Measurements from ENCODE around the gene TRPV2. TPM values are rescaled to one million over a fixed set of nuclear protein-coding genes. Genes with fewer than 3 reads are reported as not detected.

Gene TRPV2
- total RNA-seq, 1 experiment from 2014 or later = 0.41 TPM

DNA sequence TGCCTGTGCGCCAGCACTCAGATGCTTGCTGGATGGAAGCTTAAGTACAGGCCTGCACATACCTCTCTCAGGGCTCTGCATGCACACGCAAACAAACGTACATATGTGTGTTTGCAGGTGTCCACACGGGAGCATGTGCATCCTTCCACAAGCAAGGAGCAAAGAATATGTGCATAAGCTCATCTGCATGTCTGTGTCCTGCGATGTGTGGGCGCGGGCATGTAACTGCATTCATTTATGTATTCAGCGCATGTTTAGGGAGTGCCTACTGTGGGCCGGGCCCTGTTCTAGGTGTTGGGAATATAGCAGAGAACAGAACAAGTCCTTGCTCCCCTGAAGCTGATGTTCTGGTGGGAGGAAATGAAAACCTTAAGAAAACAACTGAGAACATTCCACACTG lies 13.7 kb downstream of the TRPV2 start:
- no peak overlapping the region for H3K4me3 Mint-ChIP-seq (ENCODE audit: unreplicated experiment)
- Histone ChIP-seq H3K36me3 (ENCODE audit: control insufficient read depth, insufficient read depth, low read length) (no peaks in the 10 kb centered on the region), H3K9me3 (no peaks in the 10 kb centered on the region), H3K4me1 (no peaks in the 10 kb centered on the region), H3K4me3 (ENCODE audit: low read depth, low read length) (no peak overlapping the region), H3K27me3 (replicated peaks; ENCODE audit: control insufficient read depth, insufficient read depth, low read length) (no peaks in the 10 kb centered on the region)
- ChIA-PET CTCF (interaction anchor here (1.0 to 2.2 kb wide), 3 partner anchors 10 to 92 kb away, joined by 3 to 25 read pairs (median 12); no protein-coding TSS in a partner anchor), POLR2A (interaction anchor here (2.1 kb wide), 1 partner anchor 9 kb away, joined by 13 read pairs; no protein-coding TSS in a partner anchor)
- no peaks in the 10 kb centered on the region for H3K9me3 Mint-ChIP-seq (ENCODE audit: unreplicated experiment)
- H3K27ac Mint-ChIP-seq (ENCODE audit: unreplicated experiment) = no peak overlapping the region
- no TSS peak for BruUV-seq (replicated peaks)
- no peaks in the 10 kb centered on the region for H3K27me3 Mint-ChIP-seq (ENCODE audit: insufficient read depth, unreplicated experiment)
- no peaks in the 10 kb centered on the region for H3K36me3 Mint-ChIP-seq (ENCODE audit: insufficient read depth, unreplicated experiment)
- no peaks in the 10 kb centered on the region for H3K4me1 Mint-ChIP-seq (ENCODE audit: low read depth, unreplicated experiment)
- TF ChIP-seq, protein P1, sequence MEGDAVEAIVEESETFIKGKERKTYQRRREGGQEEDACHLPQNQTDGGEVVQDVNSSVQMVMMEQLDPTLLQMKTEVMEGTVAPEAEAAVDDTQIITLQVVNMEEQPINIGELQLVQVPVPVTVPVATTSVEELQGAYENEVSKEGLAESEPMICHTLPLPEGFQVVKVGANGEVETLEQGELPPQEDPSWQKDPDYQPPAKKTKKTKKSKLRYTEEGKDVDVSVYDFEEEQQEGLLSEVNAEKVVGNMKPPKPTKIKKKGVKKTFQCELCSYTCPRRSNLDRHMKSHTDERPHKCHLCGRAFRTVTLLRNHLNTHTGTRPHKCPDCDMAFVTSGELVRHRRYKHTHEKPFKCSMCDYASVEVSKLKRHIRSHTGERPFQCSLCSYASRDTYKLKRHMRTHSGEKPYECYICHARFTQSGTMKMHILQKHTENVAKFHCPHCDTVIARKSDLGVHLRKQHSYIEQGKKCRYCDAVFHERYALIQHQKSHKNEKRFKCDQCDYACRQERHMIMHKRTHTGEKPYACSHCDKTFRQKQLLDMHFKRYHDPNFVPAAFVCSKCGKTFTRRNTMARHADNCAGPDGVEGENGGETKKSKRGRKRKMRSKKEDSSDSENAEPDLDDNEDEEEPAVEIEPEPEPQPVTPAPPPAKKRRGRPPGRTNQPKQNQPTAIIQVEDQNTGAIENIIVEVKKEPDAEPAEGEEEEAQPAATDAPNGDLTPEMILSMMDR (IDR thresholded peaks at IDR 0.05; ENCODE audit: insufficient read depth in 1 of 2, low read depth in 1 of 2, low read length in 1 of 2, severe bottlenecking in 1 of 2, unreplicated experiment in 1 of 2) = no peak
- intact Hi-C loops (cut with micrococcal nuclease; ENCODE audit: unreplicated experiment) = no loop called here
- DNase-seq = no peak

DNA sequence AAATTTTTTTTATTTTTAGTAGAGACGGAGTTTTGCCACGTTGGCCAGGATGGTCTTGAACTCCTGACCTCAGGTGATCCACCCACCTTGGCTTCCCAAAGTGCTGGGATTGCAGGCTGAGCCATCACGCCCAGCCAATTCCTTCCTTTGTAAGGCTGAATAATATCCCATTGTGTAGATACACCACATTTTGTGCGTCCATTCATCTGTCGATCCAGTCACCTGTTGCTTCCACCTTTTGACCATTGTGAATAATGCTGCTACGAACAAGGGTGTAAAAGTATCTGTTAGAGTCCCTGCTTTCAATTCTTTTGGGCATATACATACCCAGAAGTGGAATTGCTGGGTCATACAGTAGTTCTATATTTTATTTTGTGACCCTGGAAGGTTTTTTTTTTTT lies 15.3 kb downstream of the TRPV2 start:
- H3K36me3 ChIP-seq (ENCODE audit: control insufficient read depth, insufficient read depth, low read length) = no peaks in the 10 kb centered on the region
- Mint-ChIP-seq H3K9me3 (ENCODE audit: unreplicated experiment) (no peaks in the 10 kb centered on the region), H3K4me3 (ENCODE audit: unreplicated experiment) (no peak overlapping the region), H3K27me3 (ENCODE audit: insufficient read depth, unreplicated experiment) (no peaks in the 10 kb centered on the region), H3K36me3 (ENCODE audit: insufficient read depth, unreplicated experiment) (no peaks in the 10 kb centered on the region), H3K27ac (ENCODE audit: unreplicated experiment) (no peak overlapping the region), H3K4me1 (ENCODE audit: low read depth, unreplicated experiment) (peaks cover 3% of the 10 kb centered on the region)
- DNase-seq = no peak
- CTCF ChIA-PET = interaction anchor here (0.6 to 0.7 kb wide), 3 partner anchors 9 to 21 kb away, joined by 3 to 5 read pairs (median 3); no protein-coding TSS in a partner anchor
- POLR2A ChIA-PET = interaction anchor here (1.0 kb wide), 1 partner anchor 50 kb away, joined by 5 read pairs; the partner anchor contains the start of gene UBB
- H3K27me3 ChIP-seq (replicated peaks; ENCODE audit: control insufficient read depth, insufficient read depth, low read length) = no peaks in the 10 kb centered on the region
- BruUV-seq (replicated peaks) = no TSS peak
- TF ChIP-seq, protein P1 (IDR thresholded peaks at IDR 0.05; ENCODE audit: insufficient read depth in 1 of 2, low read depth in 1 of 2, low read length in 1 of 2, severe bottlenecking in 1 of 2, unreplicated experiment in 1 of 2) = no peak
- intact Hi-C loops (cut with micrococcal nuclease; ENCODE audit: unreplicated experiment) = no loop called here
- H3K9me3 ChIP-seq = no peaks in the 10 kb centered on the region
- no peaks in the 10 kb centered on the region for H3K4me1 ChIP-seq
- H3K4me3 ChIP-seq (ENCODE audit: low read depth, low read length) = no peak overlapping the region

DNA sequence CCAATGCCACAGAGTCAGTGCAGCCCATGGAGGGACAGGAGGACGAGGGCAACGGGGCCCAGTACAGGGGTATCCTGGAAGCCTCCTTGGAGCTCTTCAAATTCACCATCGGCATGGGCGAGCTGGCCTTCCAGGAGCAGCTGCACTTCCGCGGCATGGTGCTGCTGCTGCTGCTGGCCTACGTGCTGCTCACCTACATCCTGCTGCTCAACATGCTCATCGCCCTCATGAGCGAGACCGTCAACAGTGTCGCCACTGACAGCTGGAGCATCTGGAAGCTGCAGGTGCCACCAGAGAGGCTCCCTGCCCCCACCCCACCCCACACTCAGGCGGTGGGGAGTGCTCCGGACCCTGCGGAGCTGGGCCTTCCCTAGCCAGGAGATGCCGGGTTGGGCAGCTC lies 16.6 kb downstream of the TRPV2 start:
- H3K27ac Mint-ChIP-seq (ENCODE audit: unreplicated experiment) = no peak overlapping the region
- no peaks in the 10 kb centered on the region for H3K9me3 Mint-ChIP-seq (ENCODE audit: unreplicated experiment)
- H3K4me1 ChIP-seq = no peaks in the 10 kb centered on the region
- DNase-seq = no peak
- no peak overlapping the region for H3K4me3 Mint-ChIP-seq (ENCODE audit: unreplicated experiment)
- no peaks in the 10 kb centered on the region for H3K36me3 Mint-ChIP-seq (ENCODE audit: insufficient read depth, unreplicated experiment)
- ChIA-PET POLR2A (interaction anchor here (0.6 kb wide), 1 partner anchor 11 kb away, joined by 5 read pairs; no protein-coding TSS in a partner anchor), CTCF (no interaction called here)
- H3K9me3 ChIP-seq = no peaks in the 10 kb centered on the region
- intact Hi-C loops (cut with micrococcal nuclease; ENCODE audit: unreplicated experiment) = no loop called here
- H3K27me3 ChIP-seq (replicated peaks; ENCODE audit: control insufficient read depth, insufficient read depth, low read length) = no peaks in the 10 kb centered on the region
- no peak overlapping the region for H3K4me3 ChIP-seq (ENCODE audit: low read depth, low read length)
- H3K27me3 Mint-ChIP-seq (ENCODE audit: insufficient read depth, unreplicated experiment) = no peaks in the 10 kb centered on the region
- TF ChIP-seq, protein P1 (IDR thresholded peaks at IDR 0.05; ENCODE audit: insufficient read depth in 1 of 2, low read depth in 1 of 2, low read length in 1 of 2, severe bottlenecking in 1 of 2, unreplicated experiment in 1 of 2) = no peak
- no peaks in the 10 kb centered on the region for H3K36me3 ChIP-seq (ENCODE audit: control insufficient read depth, insufficient read depth, low read length)
- no TSS peak for BruUV-seq (replicated peaks)
- H3K4me1 Mint-ChIP-seq (ENCODE audit: low read depth, unreplicated experiment) = peaks cover 14% of the 10 kb centered on the region
